GM12873 (cell line): ENCODE measurements around the gene ABCF2.

Source experiments
- CTCF ChIP-seq: IDR thresholded peaks from 2 replicates; pipeline ENCODE4 v1.5.1; 2012; ENCODE audit warnings: low read depth, mild to moderate bottlenecking, moderate library complexity, low read length, control low read depth; ENCODE audit not compliant: insufficient read depth; ENCODE audit errors: missing control alignments

Gene ABCF2

GRCh38 chr7:151244196-151244840 lies 17.3 kb upstream of the ABCF2 start:
- TF ChIP-seq CTCF: peak; percentile 86

- no peak for TF ChIP-seq CTCF
Measured at GRCh38 chr7:151243408-151244195, 16.6 kb upstream of the ABCF2 start.

GRCh38 chr7:151243045-151243349 lies 16.0 kb upstream of the ABCF2 start:
- no peak for TF ChIP-seq CTCF

- TF ChIP-seq CTCF: no peak
Measured at GRCh38 chr7:151242159-151243044, 15.4 kb upstream of the ABCF2 start.

- no peak for TF ChIP-seq CTCF
Measured at GRCh38 chr7:151241755-151242096, 14.7 kb upstream of the ABCF2 start.

- no peak for TF ChIP-seq CTCF
Measured at GRCh38 chr7:151240942-151241754, 14.1 kb upstream of the ABCF2 start.
